WTC11 (cell line): ENCODE results near the gene AP1S1. TPM values are rescaled to one million over a fixed set of nuclear protein-coding genes. Genes with fewer than 3 reads are reported as not detected.

ENCODE experiments used
- ATAC-seq: fragments of 200-7000 bp; cut with Tn5 transposase; 2 replicates; pipeline ENCODE4 v1.10.0; 2021; ENCODE audit warnings: mild to moderate bottlenecking, moderate library complexity
- CTCF ChIA-PET: fragments of 300-600 bp; sonication (Branson Sonifier 250); formaldehyde crosslinking; loops from one replicate; lab custom pipeline; 2021; ENCODE audit warnings: antibody characterized with exemption; lab: Charles Lee
- POLR2A ChIA-PET: fragments of 350-600 bp; sonication (Branson Sonifier 250); formaldehyde crosslinking; loops from one replicate; lab custom pipeline; 2021; ENCODE audit warnings: antibody characterized with exemption; lab: Charles Lee
- DNase-seq: peaks from one replicate; pipeline ENCODE4 v3.0.0; 2021; ENCODE audit warnings: low spot score
- H3K27ac Mint-ChIP-seq: 2 replicates; pipeline ENCODE4 v1.8.0; 2021; ENCODE audit warnings: mixed read lengths
- H3K27me3 Mint-ChIP-seq: 2 replicates; pipeline ENCODE4 v1.8.0; 2021; ENCODE audit warnings: low read depth, mild to moderate bottlenecking, moderate library complexity, mixed read lengths
- H3K36me3 Mint-ChIP-seq: 2 replicates; pipeline ENCODE4 v1.8.0; 2021; ENCODE audit warnings: mixed read lengths
- H3K4me1 Mint-ChIP-seq: 2 replicates; pipeline ENCODE4 v1.8.0; 2022; ENCODE audit warnings: mixed read lengths
- H3K4me3 Mint-ChIP-seq: 2 replicates; pipeline ENCODE4 v1.8.0; 2021; ENCODE audit warnings: mild to moderate bottlenecking, moderate library complexity, mixed read lengths
- H3K9me3 Mint-ChIP-seq: 2 replicates; pipeline ENCODE4 v1.8.0; 2021; ENCODE audit warnings: mixed read lengths
- ATF1 ChIP-seq: sonication (generic); formaldehyde crosslinking; IDR thresholded peaks from 2 replicates; pipeline ENCODE4 v1.8.1; 2023; ENCODE audit warnings: mild to moderate bottlenecking, moderate library complexity, missing genetic modification reagents
- ESRRA ChIP-seq: sonication (generic); formaldehyde crosslinking; IDR thresholded peaks from 2 replicates; pipeline ENCODE4 v1.8.1; 2022; ENCODE audit warnings: mild to moderate bottlenecking, missing genetic modification reagents, borderline replicate concordance
- KAT7 ChIP-seq: sonication (generic); formaldehyde crosslinking; IDR thresholded peaks from 2 replicates; pipeline ENCODE4 v1.8.1; 2023; ENCODE audit warnings: missing genetic modification reagents, mild to moderate bottlenecking, borderline replicate concordance
- PRRX2 ChIP-seq: fragments of 250-450 bp; sonication (Bioruptor Pico); IDR thresholded peaks from 2 replicates; pipeline ENCODE4 v1.8.0; 2021; ENCODE audit warnings: mild to moderate bottlenecking
- SMAD3 ChIP-seq: sonication (generic); formaldehyde crosslinking; IDR thresholded peaks from 2 replicates; pipeline ENCODE4 v1.8.0; 2022; ENCODE audit warnings: missing genetic modification reagents, mild to moderate bottlenecking, borderline replicate concordance
- TP53 ChIP-seq: sonication (generic); formaldehyde crosslinking; IDR thresholded peaks from 2 replicates; pipeline ENCODE4 v1.8.1; 2023; ENCODE audit warnings: mild to moderate bottlenecking, missing genetic modification reagents
- ZNF232 ChIP-seq: sonication (generic); formaldehyde crosslinking; IDR thresholded peaks from 2 replicates; pipeline ENCODE4 v1.8.0; 2022; ENCODE audit warnings: mild to moderate bottlenecking, missing genetic modification reagents
- ZNF263 ChIP-seq: sonication (generic); formaldehyde crosslinking; IDR thresholded peaks from 2 replicates; pipeline ENCODE4 v1.8.1; 2022; ENCODE audit warnings: low read depth, mild to moderate bottlenecking, moderate library complexity, missing genetic modification reagents
- total RNA-seq: library from RNA; stranded (reverse); gene quantifications from 3 replicates; pipeline ENCODE4 v1.2.3, GENCODE V29; 2021
- TF ChIP-seq, protein P1 (sequence below): fragments of 250-450 bp; sonication (Bioruptor Pico); conservative IDR thresholded peaks from 2 replicates; pipeline ENCODE4 v1.9.0; 2021; ENCODE audit warnings: mild to moderate bottlenecking
- TF ChIP-seq, protein P2 (sequence below): sonication (generic); formaldehyde crosslinking; conservative IDR thresholded peaks from 2 replicates; pipeline ENCODE4 v1.8.1; 2023; ENCODE audit warnings: mild to moderate bottlenecking, low read depth, missing genetic modification reagents, moderate library complexity
- TF ChIP-seq, protein P3 (sequence below): sonication (generic); formaldehyde crosslinking; IDR thresholded peaks from 2 replicates; pipeline ENCODE4 v1.8.1; 2022; ENCODE audit warnings: mild to moderate bottlenecking, missing genetic modification reagents, moderate library complexity, borderline replicate concordance
- TF ChIP-seq, protein P4 (sequence below): fragments of 200-600 bp; IDR thresholded peaks from 2 replicates; pipeline ENCODE4 v1.8.0; 2022; ENCODE audit warnings: antibody characterized with exemption
- TF ChIP-seq, protein P5 (sequence below): sonication (generic); formaldehyde crosslinking; IDR thresholded peaks from 2 replicates; pipeline ENCODE4 v1.8.1; 2023; ENCODE audit warnings: mild to moderate bottlenecking, missing genetic modification reagents, borderline replicate concordance
- TF ChIP-seq, protein P6 (sequence below): sonication (generic); formaldehyde crosslinking; IDR thresholded peaks from 2 replicates; pipeline ENCODE4 v1.8.1; 2022; ENCODE audit warnings: missing genetic modification reagents, borderline replicate concordance
- TF ChIP-seq, protein P7 (sequence below): sonication (generic); formaldehyde crosslinking; IDR thresholded peaks from 2 replicates; pipeline ENCODE4 v1.8.0; 2022; ENCODE audit warnings: mild to moderate bottlenecking, missing genetic modification reagents
- TF ChIP-seq, protein P8 (sequence below): sonication (generic); formaldehyde crosslinking; IDR thresholded peaks from 2 replicates; pipeline ENCODE4 v1.8.1; 2023; ENCODE audit warnings: mild to moderate bottlenecking, missing genetic modification reagents

AP1S1 gene
- total RNA-seq, 1 experiment from 2014 or later, result 60.7 TPM

DNA sequence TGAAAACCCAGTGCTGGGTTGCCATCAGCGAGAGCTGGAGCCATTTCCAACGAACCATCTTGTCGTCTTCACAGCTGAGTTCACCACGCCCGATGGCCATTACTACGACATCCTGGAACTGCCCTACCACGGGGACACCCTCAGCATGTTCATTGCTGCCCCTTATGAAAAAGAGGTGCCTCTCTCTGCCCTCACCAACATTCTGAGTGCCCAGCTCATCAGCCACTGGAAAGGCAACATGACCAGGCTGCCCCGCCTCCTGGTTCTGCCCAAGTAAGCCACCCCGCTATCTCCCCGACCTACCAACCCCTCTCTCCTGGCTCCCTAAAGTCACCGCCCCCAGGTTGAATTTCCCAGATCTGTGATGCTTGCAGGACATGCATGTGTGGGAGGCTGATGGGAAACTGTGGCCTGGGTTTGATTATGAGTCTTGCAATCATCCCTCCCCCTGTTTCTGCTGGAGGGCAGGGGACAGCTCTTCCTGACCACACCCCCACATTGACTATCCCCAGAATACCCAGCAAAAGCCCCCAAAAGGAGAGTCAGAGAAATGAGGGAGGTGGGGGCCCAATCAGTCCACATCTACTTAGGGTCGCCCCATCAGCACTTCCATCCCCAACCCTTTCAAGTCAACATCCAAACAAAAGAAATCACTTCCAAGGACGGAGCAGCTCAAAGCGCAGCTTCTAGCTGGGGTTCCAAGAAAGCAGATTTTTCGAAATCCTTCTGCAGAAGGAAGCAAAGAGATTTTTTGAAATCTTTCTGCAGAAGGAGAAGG lies 20.5 kb upstream of the AP1S1 start:
- CTCF ChIA-PET, result interaction anchor here (0.6 to 2.7 kb wide), 15 partner anchors 7 to 1794 kb away, joined by 3 to 36 read pairs (median 5); partner anchors contain the start of genes PLOD3, POP7, SERPINE1 and TRIM56
- POLR2A ChIA-PET, result no interaction called here
- no peak for ATAC-seq
- H3K27ac Mint-ChIP-seq, result no peak overlapping the region
- H3K36me3 Mint-ChIP-seq, result no peaks in the 10 kb centered on the region
- no peaks in the 10 kb centered on the region; the same call in 1 of the 2 replicates for H3K27me3 Mint-ChIP-seq
- H3K4me1 Mint-ChIP-seq, result peaks cover 33% of the 10 kb centered on the region
- TF ChIP-seq PRRX2 (no peak), KAT7 (no peak), TP53 (CRISPR knock-in tag) (no peak), ZNF232 (CRISPR knock-in tag) (no peak), ESRRA (no peak), ATF1 (CRISPR knock-in tag) (no peak), ZNF263 (CRISPR knock-in tag) (no peak), SMAD3 (CRISPR knock-in tag) (no peak)
- TF ChIP-seq, protein P1, sequence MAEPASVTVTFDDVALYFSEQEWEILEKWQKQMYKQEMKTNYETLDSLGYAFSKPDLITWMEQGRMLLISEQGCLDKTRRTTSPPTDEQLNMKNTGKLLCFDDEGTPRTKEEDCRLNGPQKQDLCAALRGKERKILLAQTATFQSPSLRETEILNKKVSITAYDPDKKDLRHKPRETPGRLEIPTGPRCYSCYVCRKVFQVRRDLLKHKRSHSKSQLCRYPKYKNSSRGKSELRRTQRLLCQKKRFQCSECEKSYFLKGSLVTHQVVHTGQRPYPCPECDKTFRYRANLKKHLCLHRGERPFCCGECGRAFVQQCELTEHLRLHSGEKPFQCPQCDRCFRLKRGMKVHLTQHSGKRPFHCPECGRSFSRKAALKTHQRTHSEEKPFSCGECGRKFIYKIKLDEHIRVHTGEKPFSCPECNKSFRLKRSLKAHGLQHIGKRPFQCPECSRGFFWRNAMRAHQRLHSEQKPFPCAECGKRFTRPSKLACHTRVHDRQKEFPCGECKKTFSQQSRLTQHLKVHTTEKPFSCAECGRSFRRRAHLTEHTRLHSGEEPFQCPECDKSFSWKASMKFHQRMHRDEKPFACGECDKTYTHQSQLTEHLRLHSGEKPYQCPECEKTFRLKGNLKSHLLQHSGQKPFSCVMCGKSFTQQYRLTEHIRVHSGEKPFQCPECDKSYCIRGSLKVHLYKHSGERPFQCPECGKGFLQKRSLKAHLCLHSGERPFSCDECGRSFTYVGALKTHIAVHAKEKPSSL (CRISPR knock-in tag), result no peak
- TF ChIP-seq, protein P2, sequence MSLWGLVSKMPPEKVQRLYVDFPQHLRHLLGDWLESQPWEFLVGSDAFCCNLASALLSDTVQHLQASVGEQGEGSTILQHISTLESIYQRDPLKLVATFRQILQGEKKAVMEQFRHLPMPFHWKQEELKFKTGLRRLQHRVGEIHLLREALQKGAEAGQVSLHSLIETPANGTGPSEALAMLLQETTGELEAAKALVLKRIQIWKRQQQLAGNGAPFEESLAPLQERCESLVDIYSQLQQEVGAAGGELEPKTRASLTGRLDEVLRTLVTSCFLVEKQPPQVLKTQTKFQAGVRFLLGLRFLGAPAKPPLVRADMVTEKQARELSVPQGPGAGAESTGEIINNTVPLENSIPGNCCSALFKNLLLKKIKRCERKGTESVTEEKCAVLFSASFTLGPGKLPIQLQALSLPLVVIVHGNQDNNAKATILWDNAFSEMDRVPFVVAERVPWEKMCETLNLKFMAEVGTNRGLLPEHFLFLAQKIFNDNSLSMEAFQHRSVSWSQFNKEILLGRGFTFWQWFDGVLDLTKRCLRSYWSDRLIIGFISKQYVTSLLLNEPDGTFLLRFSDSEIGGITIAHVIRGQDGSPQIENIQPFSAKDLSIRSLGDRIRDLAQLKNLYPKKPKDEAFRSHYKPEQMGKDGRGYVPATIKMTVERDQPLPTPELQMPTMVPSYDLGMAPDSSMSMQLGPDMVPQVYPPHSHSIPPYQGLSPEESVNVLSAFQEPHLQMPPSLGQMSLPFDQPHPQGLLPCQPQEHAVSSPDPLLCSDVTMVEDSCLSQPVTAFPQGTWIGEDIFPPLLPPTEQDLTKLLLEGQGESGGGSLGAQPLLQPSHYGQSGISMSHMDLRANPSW (CRISPR knock-in tag), result no peak
- TF ChIP-seq, protein P3, sequence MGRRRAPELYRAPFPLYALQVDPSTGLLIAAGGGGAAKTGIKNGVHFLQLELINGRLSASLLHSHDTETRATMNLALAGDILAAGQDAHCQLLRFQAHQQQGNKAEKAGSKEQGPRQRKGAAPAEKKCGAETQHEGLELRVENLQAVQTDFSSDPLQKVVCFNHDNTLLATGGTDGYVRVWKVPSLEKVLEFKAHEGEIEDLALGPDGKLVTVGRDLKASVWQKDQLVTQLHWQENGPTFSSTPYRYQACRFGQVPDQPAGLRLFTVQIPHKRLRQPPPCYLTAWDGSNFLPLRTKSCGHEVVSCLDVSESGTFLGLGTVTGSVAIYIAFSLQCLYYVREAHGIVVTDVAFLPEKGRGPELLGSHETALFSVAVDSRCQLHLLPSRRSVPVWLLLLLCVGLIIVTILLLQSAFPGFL (CRISPR knock-in tag), result no peak
- TF ChIP-seq, protein P4, sequence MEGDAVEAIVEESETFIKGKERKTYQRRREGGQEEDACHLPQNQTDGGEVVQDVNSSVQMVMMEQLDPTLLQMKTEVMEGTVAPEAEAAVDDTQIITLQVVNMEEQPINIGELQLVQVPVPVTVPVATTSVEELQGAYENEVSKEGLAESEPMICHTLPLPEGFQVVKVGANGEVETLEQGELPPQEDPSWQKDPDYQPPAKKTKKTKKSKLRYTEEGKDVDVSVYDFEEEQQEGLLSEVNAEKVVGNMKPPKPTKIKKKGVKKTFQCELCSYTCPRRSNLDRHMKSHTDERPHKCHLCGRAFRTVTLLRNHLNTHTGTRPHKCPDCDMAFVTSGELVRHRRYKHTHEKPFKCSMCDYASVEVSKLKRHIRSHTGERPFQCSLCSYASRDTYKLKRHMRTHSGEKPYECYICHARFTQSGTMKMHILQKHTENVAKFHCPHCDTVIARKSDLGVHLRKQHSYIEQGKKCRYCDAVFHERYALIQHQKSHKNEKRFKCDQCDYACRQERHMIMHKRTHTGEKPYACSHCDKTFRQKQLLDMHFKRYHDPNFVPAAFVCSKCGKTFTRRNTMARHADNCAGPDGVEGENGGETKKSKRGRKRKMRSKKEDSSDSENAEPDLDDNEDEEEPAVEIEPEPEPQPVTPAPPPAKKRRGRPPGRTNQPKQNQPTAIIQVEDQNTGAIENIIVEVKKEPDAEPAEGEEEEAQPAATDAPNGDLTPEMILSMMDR, result no peak
- TF ChIP-seq, protein P5, sequence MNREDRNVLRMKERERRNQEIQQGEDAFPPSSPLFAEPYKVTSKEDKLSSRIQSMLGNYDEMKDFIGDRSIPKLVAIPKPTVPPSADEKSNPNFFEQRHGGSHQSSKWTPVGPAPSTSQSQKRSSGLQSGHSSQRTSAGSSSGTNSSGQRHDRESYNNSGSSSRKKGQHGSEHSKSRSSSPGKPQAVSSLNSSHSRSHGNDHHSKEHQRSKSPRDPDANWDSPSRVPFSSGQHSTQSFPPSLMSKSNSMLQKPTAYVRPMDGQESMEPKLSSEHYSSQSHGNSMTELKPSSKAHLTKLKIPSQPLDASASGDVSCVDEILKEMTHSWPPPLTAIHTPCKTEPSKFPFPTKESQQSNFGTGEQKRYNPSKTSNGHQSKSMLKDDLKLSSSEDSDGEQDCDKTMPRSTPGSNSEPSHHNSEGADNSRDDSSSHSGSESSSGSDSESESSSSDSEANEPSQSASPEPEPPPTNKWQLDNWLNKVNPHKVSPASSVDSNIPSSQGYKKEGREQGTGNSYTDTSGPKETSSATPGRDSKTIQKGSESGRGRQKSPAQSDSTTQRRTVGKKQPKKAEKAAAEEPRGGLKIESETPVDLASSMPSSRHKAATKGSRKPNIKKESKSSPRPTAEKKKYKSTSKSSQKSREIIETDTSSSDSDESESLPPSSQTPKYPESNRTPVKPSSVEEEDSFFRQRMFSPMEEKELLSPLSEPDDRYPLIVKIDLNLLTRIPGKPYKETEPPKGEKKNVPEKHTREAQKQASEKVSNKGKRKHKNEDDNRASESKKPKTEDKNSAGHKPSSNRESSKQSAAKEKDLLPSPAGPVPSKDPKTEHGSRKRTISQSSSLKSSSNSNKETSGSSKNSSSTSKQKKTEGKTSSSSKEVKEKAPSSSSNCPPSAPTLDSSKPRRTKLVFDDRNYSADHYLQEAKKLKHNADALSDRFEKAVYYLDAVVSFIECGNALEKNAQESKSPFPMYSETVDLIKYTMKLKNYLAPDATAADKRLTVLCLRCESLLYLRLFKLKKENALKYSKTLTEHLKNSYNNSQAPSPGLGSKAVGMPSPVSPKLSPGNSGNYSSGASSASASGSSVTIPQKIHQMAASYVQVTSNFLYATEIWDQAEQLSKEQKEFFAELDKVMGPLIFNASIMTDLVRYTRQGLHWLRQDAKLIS (CRISPR knock-in tag), result no peak
- TF ChIP-seq, protein P6, sequence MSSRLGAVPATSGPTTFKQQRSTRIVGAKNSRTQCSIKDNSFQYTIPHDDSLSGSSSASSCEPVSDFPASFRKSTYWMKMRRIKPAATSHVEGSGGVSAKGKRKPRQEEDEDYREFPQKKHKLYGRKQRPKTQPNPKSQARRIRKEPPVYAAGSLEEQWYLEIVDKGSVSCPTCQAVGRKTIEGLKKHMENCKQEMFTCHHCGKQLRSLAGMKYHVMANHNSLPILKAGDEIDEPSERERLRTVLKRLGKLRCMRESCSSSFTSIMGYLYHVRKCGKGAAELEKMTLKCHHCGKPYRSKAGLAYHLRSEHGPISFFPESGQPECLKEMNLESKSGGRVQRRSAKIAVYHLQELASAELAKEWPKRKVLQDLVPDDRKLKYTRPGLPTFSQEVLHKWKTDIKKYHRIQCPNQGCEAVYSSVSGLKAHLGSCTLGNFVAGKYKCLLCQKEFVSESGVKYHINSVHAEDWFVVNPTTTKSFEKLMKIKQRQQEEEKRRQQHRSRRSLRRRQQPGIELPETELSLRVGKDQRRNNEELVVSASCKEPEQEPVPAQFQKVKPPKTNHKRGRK (CRISPR knock-in tag), result no peak
- TF ChIP-seq, protein P7, sequence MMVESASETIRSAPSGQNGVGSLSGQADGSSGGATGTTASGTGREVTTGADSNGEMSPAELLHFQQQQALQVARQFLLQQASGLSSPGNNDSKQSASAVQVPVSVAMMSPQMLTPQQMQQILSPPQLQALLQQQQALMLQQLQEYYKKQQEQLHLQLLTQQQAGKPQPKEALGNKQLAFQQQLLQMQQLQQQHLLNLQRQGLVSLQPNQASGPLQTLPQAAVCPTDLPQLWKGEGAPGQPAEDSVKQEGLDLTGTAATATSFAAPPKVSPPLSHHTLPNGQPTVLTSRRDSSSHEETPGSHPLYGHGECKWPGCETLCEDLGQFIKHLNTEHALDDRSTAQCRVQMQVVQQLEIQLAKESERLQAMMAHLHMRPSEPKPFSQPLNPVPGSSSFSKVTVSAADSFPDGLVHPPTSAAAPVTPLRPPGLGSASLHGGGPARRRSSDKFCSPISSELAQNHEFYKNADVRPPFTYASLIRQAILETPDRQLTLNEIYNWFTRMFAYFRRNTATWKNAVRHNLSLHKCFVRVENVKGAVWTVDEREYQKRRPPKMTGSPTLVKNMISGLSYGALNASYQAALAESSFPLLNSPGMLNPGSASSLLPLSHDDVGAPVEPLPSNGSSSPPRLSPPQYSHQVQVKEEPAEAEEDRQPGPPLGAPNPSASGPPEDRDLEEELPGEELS, result no peak
- TF ChIP-seq, protein P8, sequence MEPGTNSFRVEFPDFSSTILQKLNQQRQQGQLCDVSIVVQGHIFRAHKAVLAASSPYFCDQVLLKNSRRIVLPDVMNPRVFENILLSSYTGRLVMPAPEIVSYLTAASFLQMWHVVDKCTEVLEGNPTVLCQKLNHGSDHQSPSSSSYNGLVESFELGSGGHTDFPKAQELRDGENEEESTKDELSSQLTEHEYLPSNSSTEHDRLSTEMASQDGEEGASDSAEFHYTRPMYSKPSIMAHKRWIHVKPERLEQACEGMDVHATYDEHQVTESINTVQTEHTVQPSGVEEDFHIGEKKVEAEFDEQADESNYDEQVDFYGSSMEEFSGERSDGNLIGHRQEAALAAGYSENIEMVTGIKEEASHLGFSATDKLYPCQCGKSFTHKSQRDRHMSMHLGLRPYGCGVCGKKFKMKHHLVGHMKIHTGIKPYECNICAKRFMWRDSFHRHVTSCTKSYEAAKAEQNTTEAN (CRISPR knock-in tag), result no peak
- H3K4me3 Mint-ChIP-seq, result no peak overlapping the region
- no peaks in the 10 kb centered on the region for H3K9me3 Mint-ChIP-seq
- DNase-seq, result no peak
